ENCODE measurements around the gene KCNJ16. TPM values are rescaled to one million over a fixed set of nuclear protein-coding genes. Genes with fewer than 3 reads are reported as not detected.

Gene KCNJ16
- total and polyA plus RNA-seq, 9 of the 15 experiments (the other 6 are each of a cell fraction or from before 2014, with no cell fraction given), result 0.01 to 0.75 (median 0.07) TPM; not detected in 4

- in situ Hi-C loops (cut with MboI) (no loop called here), intact Hi-C loops (cut with micrococcal nuclease) (no loop called here)
- H2AFZ ChIP-seq (ENCODE audit: low read depth, low read length), result no peak overlapping the region
- no peaks in the 10 kb centered on the region for H3K79me2 ChIP-seq (ENCODE audit: control insufficient read depth, insufficient read depth, low read length)
- ATAC-seq, result no peak; the same call in 2 of the 3 replicates
- H3K4me1 ChIP-seq (replicated peaks in 1 of 2; ENCODE audit: control insufficient read depth in 2 of 2, insufficient read depth in 2 of 2, low read length in 2 of 2), result no peaks in the 10 kb centered on the region
- H3K4me3 ChIP-seq, result no peak overlapping the region
- 3% methylated on average over 4 of the region's 4 CpGs for WGBS (ENCODE audit: insufficient coverage, low coverage, missing lambda C conversion rate)
- no peak overlapping the region for H3K4me2 ChIP-seq (ENCODE audit: insufficient read depth, low read length)
- BruUV-seq (replicated peaks), result no TSS peak
- no peak overlapping the region for H3K9ac ChIP-seq (ENCODE audit: insufficient read depth in 1 of 2, low read depth in 2 of 2, low read length in 2 of 2)
- H3K36me3 ChIP-seq (ENCODE audit: control insufficient read depth, insufficient read depth, low read length), result no peaks in the 10 kb centered on the region
- DNase-seq (ENCODE audit: extremely low read depth in 1 of 4, low spot score in 3 of 4), result no peak
- CTCF ChIA-PET (ENCODE audit: low intra/inter-chr PET ratio), result no interaction called here
- no peaks in the 10 kb centered on the region for H3K9me3 ChIP-seq (replicated peaks; ENCODE audit: control insufficient read depth, insufficient read depth, low read depth, low read length)
- H3K9me1 ChIP-seq (ENCODE audit: control insufficient read depth, insufficient read depth, low read length), result no peaks in the 10 kb centered on the region
- no peak overlapping the region for H3K27ac ChIP-seq (ENCODE audit: extremely low read depth, low read depth, low read length)
- no peaks in the 10 kb centered on the region for H3K27me3 ChIP-seq (ENCODE audit: control insufficient read depth in 2 of 2, insufficient read depth in 2 of 2, low read length in 2 of 2)
- no peak for TF ChIP-seq WHSC1 (IDR thresholded peaks at IDR 0.05; ENCODE audit: low read length)
- TF ChIP-seq ETS2 (tag; IDR thresholded peaks at IDR 0.05; ENCODE audit: borderline replicate concordance, poor library complexity, severe bottlenecking), result no peak
- no peak for TF ChIP-seq CUX1 (CRISPR knock-in tag; IDR thresholded peaks at IDR 0.05)
- no peak for TF ChIP-seq ZNF695 (CRISPR knock-in tag; IDR thresholded peaks at IDR 0.05)
- no peak for TF ChIP-seq C11orf30 (IDR thresholded peaks at IDR 0.05; ENCODE audit: low read depth)
- no peak for TF ChIP-seq MCM7 (IDR thresholded peaks at IDR 0.05)
- TF ChIP-seq ZNF12 (CRISPR knock-in tag; IDR thresholded peaks at IDR 0.05), result no peak
- no peak for TF ChIP-seq TAF9B (IDR thresholded peaks at IDR 0.05; ENCODE audit: partially characterized antibody)
- TF ChIP-seq ZNF217 (CRISPR knock-in tag; IDR thresholded peaks at IDR 0.05), result no peak
- no peak for TF ChIP-seq PTRF (tag; IDR thresholded peaks at IDR 0.05)
- TF ChIP-seq ETS1 (conservative IDR thresholded peaks at IDR 0.05; ENCODE audit: control insufficient read depth, low read depth, low read length), result no peak
- no peak for TF ChIP-seq THAP12 (CRISPR knock-in tag; IDR thresholded peaks at IDR 0.05)
- no peak for TF ChIP-seq ELF4 (CRISPR knock-in tag; IDR thresholded peaks at IDR 0.05)
- TF ChIP-seq RBM14 (IDR thresholded peaks at IDR 0.05; ENCODE audit: borderline replicate concordance, insufficient read depth, low read depth, low read length), result no peak
- no peak for TF ChIP-seq TEAD2 (tag; IDR thresholded peaks at IDR 0.05)
- no peak for FAIRE-seq
- POLR2A ChIA-PET, result no interaction called here
- no peaks in the 10 kb centered on the region for H4K20me1 ChIP-seq (replicated peaks; ENCODE audit: control insufficient read depth, insufficient read depth, low read length)
Observed at GRCh38 chr17:70157151-70157550, 82.1 kb downstream of the KCNJ16 start.
